ENCODE data around the gene ARHGDIB. TPM values are rescaled to one million over a fixed set of nuclear protein-coding genes. Genes with fewer than 3 reads are reported as not detected.
A peak's percentile ranks its signal among the peaks of the same experiment; 100 is the strongest.

The ARHGDIB gene
- total RNA-seq, 3 donors from 2014 or later (not counting 1 experiment from before 2014, with no cell fraction given), result 838 to 962 (median 929) TPM

DNA sequence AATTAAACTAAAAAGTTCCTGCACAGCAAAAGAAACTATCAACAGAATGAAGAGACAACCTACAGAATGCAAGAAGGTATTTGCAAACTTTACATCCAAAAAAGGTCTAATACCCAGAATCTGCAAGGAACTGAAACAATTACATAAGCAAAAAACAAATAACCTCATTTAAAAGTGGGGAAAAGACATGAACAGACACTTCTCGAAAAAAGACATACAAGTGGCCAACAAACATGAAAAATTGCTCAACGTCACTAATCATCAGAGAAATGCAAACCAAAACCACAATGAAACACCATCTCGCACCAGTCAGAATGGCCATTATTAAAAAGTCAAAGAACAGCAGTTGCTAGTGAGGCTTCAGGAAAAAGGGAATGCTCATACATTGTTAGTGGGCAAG, 26.6 kb upstream of the ARHGDIB start:
- H3K27me3 Mint-ChIP-seq (ENCODE audit: low read depth in 2 of 2), result peaks cover 5 to 12% of the 10 kb centered on the region in 2 donors
- Histone ChIP-seq H3K36me3 (ENCODE audit: control insufficient read depth, insufficient read depth, low read length) (no peaks in the 10 kb centered on the region), H3K4me1 (ENCODE audit: control insufficient read depth, insufficient read depth, low read length) (peaks cover 7% of the 10 kb centered on the region), H3K27me3 (ENCODE audit: control insufficient read depth, insufficient read depth, low read length) (no peaks in the 10 kb centered on the region), H3K27ac (ENCODE audit: low read length) (no peak overlapping the region), H3K9me3 (ENCODE audit: control insufficient read depth, insufficient read depth, low read length) (no peaks in the 10 kb centered on the region), H3K4me3 (ENCODE audit: low read length) (no peak overlapping the region)
- intact Hi-C loops (cut with micrococcal nuclease), result no loop called here
- TF ChIP-seq, protein P1, sequence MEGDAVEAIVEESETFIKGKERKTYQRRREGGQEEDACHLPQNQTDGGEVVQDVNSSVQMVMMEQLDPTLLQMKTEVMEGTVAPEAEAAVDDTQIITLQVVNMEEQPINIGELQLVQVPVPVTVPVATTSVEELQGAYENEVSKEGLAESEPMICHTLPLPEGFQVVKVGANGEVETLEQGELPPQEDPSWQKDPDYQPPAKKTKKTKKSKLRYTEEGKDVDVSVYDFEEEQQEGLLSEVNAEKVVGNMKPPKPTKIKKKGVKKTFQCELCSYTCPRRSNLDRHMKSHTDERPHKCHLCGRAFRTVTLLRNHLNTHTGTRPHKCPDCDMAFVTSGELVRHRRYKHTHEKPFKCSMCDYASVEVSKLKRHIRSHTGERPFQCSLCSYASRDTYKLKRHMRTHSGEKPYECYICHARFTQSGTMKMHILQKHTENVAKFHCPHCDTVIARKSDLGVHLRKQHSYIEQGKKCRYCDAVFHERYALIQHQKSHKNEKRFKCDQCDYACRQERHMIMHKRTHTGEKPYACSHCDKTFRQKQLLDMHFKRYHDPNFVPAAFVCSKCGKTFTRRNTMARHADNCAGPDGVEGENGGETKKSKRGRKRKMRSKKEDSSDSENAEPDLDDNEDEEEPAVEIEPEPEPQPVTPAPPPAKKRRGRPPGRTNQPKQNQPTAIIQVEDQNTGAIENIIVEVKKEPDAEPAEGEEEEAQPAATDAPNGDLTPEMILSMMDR (IDR thresholded peaks at IDR 0.05), result no peak
- peaks cover 0 to 3% of the 10 kb centered on the region in 2 donors for H3K4me1 Mint-ChIP-seq
- no peaks in the 10 kb centered on the region for H3K36me3 Mint-ChIP-seq
- no peak overlapping the region for H3K4me3 Mint-ChIP-seq
- no peak overlapping the region for H3K27ac Mint-ChIP-seq
- WGBS (ENCODE audit: insufficient coverage), result 75% methylated on average over 3 of the region's 3 CpGs
- no peak for DNase-seq
- no peaks in the 10 kb centered on the region for H3K9me3 Mint-ChIP-seq
- ATAC-seq, result no peak

DNA sequence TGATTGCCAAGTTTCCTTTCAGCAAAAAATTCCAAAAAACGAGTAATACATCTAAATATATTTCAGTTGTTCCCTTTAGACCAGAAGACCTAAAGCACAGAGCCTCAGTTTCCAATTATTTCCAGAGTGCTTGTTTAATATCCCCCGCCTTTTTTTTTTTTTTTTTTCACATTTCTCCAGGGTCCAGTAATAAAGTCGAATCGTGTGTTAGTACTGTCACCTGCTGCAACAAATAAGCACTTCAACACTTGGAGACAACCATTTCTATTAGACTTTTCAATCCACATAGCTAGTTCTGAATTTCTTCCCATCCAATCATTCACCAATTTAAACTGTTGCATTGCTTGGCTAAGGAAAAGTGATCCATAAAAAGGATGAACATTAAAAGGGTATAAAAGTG, 25.0 kb upstream of the ARHGDIB start:
- peaks cover 5 to 12% of the 10 kb centered on the region in 2 donors for H3K27me3 Mint-ChIP-seq (ENCODE audit: low read depth in 2 of 2)
- Histone ChIP-seq H3K27ac (ENCODE audit: low read length) (no peak overlapping the region), H3K9me3 (ENCODE audit: control insufficient read depth, insufficient read depth, low read length) (no peaks in the 10 kb centered on the region), H3K4me1 (ENCODE audit: control insufficient read depth, insufficient read depth, low read length) (peaks cover 10% of the 10 kb centered on the region), H3K4me3 (ENCODE audit: low read length) (no peak overlapping the region), H3K27me3 (ENCODE audit: control insufficient read depth, insufficient read depth, low read length) (no peaks in the 10 kb centered on the region), H3K36me3 (ENCODE audit: control insufficient read depth, insufficient read depth, low read length) (no peaks in the 10 kb centered on the region)
- H3K9me3 Mint-ChIP-seq, result no peaks in the 10 kb centered on the region
- no peak overlapping the region for H3K4me3 Mint-ChIP-seq
- H3K27ac Mint-ChIP-seq, result no peak overlapping the region
- TF ChIP-seq, protein P1 (IDR thresholded peaks at IDR 0.05), result no peak
- DNase-seq (peak in 1 of 2 donors; percentile 35), ATAC-seq (no peak)
- WGBS (ENCODE audit: insufficient coverage), result 84% methylated on average over 4 of the region's 4 CpGs
- intact Hi-C loops (cut with micrococcal nuclease), result no loop called here
- H3K4me1 Mint-ChIP-seq, result peaks cover 0 to 10% of the 10 kb centered on the region in 2 donors
- no peaks in the 10 kb centered on the region for H3K36me3 Mint-ChIP-seq

DNA sequence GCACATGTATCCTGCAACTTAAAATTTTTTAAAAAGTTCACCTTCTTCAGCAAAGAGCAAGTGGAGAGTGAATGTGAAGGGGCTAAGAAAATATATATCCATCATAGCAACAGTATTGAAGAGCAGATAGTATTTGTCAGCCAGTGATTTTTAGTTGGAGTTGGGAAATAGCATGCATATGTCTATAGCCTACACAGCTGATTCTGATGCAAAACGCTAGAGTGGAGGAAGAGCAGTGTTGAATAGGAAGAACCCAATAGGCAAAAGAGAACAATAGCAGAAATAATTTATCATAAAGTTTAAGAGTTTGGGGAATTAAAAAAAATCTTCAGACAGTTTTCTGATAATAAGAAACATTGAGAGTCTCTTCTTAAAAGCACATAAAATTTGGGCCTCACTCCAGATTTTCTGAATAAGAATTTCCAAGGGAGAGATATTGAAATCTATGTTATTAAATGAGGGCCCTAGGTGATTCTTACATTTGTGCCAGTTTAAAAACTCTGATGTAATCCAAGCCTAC, 23.4 kb upstream of the ARHGDIB start:
- DNase-seq (no peak), ATAC-seq (no peak)
- H3K9me3 ChIP-seq (ENCODE audit: control insufficient read depth, insufficient read depth, low read length), result no peaks in the 10 kb centered on the region
- H3K27ac ChIP-seq (ENCODE audit: low read length), result no peak overlapping the region
- peaks cover 5 to 12% of the 10 kb centered on the region in 2 donors for H3K27me3 Mint-ChIP-seq (ENCODE audit: low read depth in 2 of 2)
- H3K36me3 Mint-ChIP-seq, result no peaks in the 10 kb centered on the region
- H3K9me3 Mint-ChIP-seq, result no peaks in the 10 kb centered on the region
- intact Hi-C loops (cut with micrococcal nuclease), result no loop called here
- H3K36me3 ChIP-seq (ENCODE audit: control insufficient read depth, insufficient read depth, low read length), result no peaks in the 10 kb centered on the region
- no peak overlapping the region for H3K4me3 Mint-ChIP-seq
- H3K4me1 Mint-ChIP-seq, result peaks cover 4 to 10% of the 10 kb centered on the region in 2 donors
- H3K27ac Mint-ChIP-seq, result no peak overlapping the region
- H3K27me3 ChIP-seq (ENCODE audit: control insufficient read depth, insufficient read depth, low read length), result no peaks in the 10 kb centered on the region
- no peak overlapping the region for H3K4me3 ChIP-seq (ENCODE audit: low read length)
- TF ChIP-seq, protein P1 (IDR thresholded peaks at IDR 0.05), result no peak
- 75% methylated on average over 1 of the region's 1 CpG for WGBS (ENCODE audit: insufficient coverage)
- H3K4me1 ChIP-seq (ENCODE audit: control insufficient read depth, insufficient read depth, low read length), result peaks cover 10% of the 10 kb centered on the region

DNA sequence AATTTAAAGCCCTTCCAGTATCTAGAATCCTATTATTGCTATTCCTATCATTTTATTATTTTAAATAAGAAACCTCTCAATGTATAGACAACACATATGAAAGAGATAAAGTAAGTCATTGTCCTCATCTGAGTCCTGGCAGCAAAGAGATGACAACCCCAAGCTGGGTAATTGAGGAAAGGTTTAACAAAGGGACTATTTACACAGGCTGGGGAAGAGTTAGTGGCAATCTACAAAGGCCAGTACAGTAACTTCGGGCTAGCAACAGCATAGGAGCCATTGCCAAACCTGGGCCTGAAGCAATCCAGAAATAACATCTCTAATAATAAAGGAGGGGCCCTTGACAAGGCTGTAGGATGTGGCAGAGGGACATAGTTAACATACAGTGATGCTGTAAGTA, 22.6 kb upstream of the ARHGDIB start:
- no peaks in the 10 kb centered on the region for H3K27me3 ChIP-seq (ENCODE audit: control insufficient read depth, insufficient read depth, low read length)
- DNase-seq (no peak), ATAC-seq (no peak)
- 100% methylated on average over 1 of the region's 1 CpG for WGBS (ENCODE audit: insufficient coverage)
- TF ChIP-seq, protein P1 (IDR thresholded peaks at IDR 0.05), result no peak
- H3K27ac ChIP-seq (ENCODE audit: low read length), result no peak overlapping the region
- Mint-ChIP-seq H3K4me3 (no peak overlapping the region), H3K9me3 (no peaks in the 10 kb centered on the region), H3K36me3 (no peaks in the 10 kb centered on the region), H3K27ac (no peak overlapping the region), H3K27me3 (ENCODE audit: low read depth in 2 of 2) (peaks cover 5 to 12% of the 10 kb centered on the region in 2 donors), H3K4me1 (peaks cover 12 to 14% of the 10 kb centered on the region in 2 donors)
- peaks cover 4% of the 10 kb centered on the region for H3K4me1 ChIP-seq (ENCODE audit: control insufficient read depth, insufficient read depth, low read length)
- intact Hi-C loops (cut with micrococcal nuclease), result no loop called here
- H3K4me3 ChIP-seq (ENCODE audit: low read length), result no peak overlapping the region
- H3K9me3 ChIP-seq (ENCODE audit: control insufficient read depth, insufficient read depth, low read length), result no peaks in the 10 kb centered on the region
- H3K36me3 ChIP-seq (ENCODE audit: control insufficient read depth, insufficient read depth, low read length), result no peaks in the 10 kb centered on the region

Data from natural killer cell (primary cell).